ENCODE results near the gene ONECUT1. TPM values are rescaled to one million over a fixed set of nuclear protein-coding genes. Genes with fewer than 3 reads are reported as not detected.
"Not testable (repeated sequence)": the region's sequence is repeated elsewhere in the genome, so short reads cannot be mapped to it uniquely, and the experiment has no call there.

The ONECUT1 gene
- total RNA-seq, 1 experiment from 2014 or later = 1.3 TPM

DNA sequence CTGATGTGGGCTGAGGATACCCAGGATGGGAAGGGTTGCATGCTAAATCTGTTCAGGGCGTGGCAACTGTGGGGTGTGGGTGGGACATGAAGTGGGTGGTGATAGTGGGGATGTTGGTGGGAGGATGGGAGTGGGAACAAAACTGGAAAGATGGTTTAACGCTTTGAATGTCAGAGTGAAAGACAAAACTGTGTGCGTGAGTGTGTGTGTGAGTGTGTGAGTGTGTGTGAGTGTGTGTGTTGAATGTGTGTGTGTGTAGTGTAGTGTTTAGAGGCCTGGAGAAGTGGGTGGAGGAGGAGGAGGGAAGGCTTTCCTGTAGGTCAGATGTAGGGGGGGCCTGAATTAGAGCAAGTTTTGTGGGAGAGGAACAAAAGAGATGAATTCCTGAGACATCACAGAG lies 44.2 kb upstream of the ONECUT1 start (continued):
- TF ChIP-seq, protein P1, sequence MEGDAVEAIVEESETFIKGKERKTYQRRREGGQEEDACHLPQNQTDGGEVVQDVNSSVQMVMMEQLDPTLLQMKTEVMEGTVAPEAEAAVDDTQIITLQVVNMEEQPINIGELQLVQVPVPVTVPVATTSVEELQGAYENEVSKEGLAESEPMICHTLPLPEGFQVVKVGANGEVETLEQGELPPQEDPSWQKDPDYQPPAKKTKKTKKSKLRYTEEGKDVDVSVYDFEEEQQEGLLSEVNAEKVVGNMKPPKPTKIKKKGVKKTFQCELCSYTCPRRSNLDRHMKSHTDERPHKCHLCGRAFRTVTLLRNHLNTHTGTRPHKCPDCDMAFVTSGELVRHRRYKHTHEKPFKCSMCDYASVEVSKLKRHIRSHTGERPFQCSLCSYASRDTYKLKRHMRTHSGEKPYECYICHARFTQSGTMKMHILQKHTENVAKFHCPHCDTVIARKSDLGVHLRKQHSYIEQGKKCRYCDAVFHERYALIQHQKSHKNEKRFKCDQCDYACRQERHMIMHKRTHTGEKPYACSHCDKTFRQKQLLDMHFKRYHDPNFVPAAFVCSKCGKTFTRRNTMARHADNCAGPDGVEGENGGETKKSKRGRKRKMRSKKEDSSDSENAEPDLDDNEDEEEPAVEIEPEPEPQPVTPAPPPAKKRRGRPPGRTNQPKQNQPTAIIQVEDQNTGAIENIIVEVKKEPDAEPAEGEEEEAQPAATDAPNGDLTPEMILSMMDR (IDR thresholded peaks at IDR 0.05 in 2 of 3, conservative IDR thresholded peaks at IDR 0.05 in 1 of 3; ENCODE audit: borderline replicate concordance in 1 of 3, insufficient read depth in 1 of 3, low read depth in 2 of 3, low read length in 2 of 3) = no peak
- no peak for TF ChIP-seq RAD21 (IDR thresholded peaks at IDR 0.05; ENCODE audit: low read depth)

DNA sequence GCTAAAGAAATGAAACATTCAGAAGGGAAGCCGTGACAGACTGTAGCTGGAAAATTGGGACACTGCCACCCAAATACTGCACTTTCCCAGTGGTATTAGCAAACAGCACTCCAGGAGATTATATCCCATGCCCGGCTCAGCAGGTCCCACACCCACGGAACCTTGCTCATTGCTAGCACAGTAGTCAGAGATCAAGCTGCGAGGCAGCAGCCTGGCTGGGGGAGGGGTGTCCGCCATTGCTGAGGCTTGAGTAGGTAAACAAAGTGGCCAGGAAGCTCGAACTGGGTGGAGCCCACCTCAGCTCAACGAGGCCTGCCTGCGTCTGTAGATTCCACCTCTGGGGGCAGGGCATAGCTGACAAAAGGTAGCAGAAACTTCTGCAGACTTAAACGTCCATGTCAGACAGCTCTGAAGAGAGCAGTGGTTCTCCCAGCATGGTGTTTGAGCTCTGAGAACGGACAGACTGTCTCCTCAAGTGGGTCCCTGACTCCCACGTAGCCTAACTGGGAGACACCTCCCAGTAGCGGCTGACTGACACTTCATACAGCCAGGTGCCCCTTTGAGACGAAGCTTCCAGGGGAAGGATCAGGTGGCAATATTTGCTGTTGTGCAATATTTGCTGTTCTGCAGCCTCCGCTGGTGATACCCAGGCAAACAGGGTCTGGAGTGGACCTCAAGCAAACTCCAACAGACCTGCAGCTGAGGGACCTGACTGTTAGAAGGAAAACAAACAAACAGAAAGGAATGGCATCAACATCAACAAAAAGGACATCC lies 34.2 kb upstream of the ONECUT1 start:
- CTCF ChIA-PET; H3K9me3 ChIP-seq (ENCODE audit: control insufficient read depth in 1 of 2, insufficient read depth in 1 of 2, low read depth in 1 of 2, low read length in 2 of 2); RAD21 ChIA-PET (ENCODE audit: low non-redundant PET in 1 of 2, low total read pairs in 2 of 2, uncharacterized antibody in 2 of 2, unreplicated experiment in 2 of 2); H3K36me3 ChIP-seq (ENCODE audit: control insufficient read depth in 1 of 2, insufficient read depth in 2 of 2, low read length in 2 of 2); POLR2A ChIA-PET; intact Hi-C loops (cut with micrococcal nuclease); H3K4me3 ChIP-seq (replicated peaks in 1 of 2; ENCODE audit: low read depth in 1 of 2, low read length in 2 of 2); DNase-seq (ENCODE audit: low read depth, low spot score); H3K79me2 ChIP-seq (ENCODE audit: insufficient read depth, low read length); H3K27ac ChIP-seq (ENCODE audit: low read depth, low read length); BruUV-seq (replicated peaks); H2AFZ ChIP-seq (ENCODE audit: low read depth, low read length, poor library complexity, severe bottlenecking); H4K20me1 ChIP-seq (ENCODE audit: insufficient read depth); ATAC-seq; H3K9ac ChIP-seq (ENCODE audit: low read length); H3K4me1 ChIP-seq (ENCODE audit: control insufficient read depth in 1 of 2, insufficient read depth in 2 of 2, low read length in 2 of 2); H3K9me2 ChIP-seq (ENCODE audit: insufficient read depth): not testable (repeated sequence)
- H3K4me2 ChIP-seq (ENCODE audit: low read length) = peak overlapping the region; percentile 28; the same call in 1 of the 2 replicates
- H3K27me3 ChIP-seq (ENCODE audit: insufficient read depth, low read length) = peaks cover 25% of the 10 kb centered on the region

DNA sequence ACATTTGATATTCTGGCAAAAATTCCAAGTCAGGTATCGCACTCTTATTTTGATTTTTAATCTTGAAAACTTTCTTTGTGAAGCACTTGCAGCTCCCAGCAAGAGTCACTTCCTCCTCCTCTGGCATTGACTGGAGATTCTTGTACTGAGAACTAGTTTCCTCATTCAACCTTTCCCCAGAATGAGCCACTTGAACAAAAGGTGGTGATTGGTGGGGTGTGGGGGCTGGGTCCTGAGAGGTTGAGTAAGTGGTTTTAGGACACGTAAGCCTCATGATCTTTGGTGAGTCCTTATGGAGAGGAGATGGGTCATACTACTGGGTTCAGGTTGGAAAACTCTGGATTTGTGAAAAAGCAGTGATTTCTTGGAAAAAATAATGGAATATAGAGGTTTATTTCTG lies 32.3 kb upstream of the ONECUT1 start:
- RAD21 ChIA-PET (ENCODE audit: low non-redundant PET in 1 of 2, low total read pairs in 2 of 2, uncharacterized antibody in 2 of 2, unreplicated experiment in 2 of 2) = no interaction called here
- ATAC-seq (no peak), DNase-seq (ENCODE audit: low read depth, low spot score) (no peak)
- H3K27me3 ChIP-seq (ENCODE audit: insufficient read depth, low read length) = peaks cover 34% of the 10 kb centered on the region
- H3K79me2 ChIP-seq (ENCODE audit: insufficient read depth, low read length) = no peaks in the 10 kb centered on the region
- H3K9ac ChIP-seq (ENCODE audit: low read length) = no peak overlapping the region
- H2AFZ ChIP-seq (ENCODE audit: low read depth, low read length, poor library complexity, severe bottlenecking) = no peak overlapping the region
- no peaks in the 10 kb centered on the region for H3K9me2 ChIP-seq (ENCODE audit: insufficient read depth)
- BruUV-seq (replicated peaks) = no TSS peak
- CTCF ChIA-PET = no interaction called here
- POLR2A ChIA-PET = no interaction called here
- no peaks in the 10 kb centered on the region for H3K36me3 ChIP-seq (ENCODE audit: control insufficient read depth in 1 of 2, insufficient read depth in 2 of 2, low read length in 2 of 2)
- intact Hi-C loops (cut with micrococcal nuclease) = no loop called here
- H3K4me2 ChIP-seq (ENCODE audit: low read length) = no peak overlapping the region
- H3K27ac ChIP-seq (ENCODE audit: low read depth, low read length) = no peak overlapping the region
- H3K4me1 ChIP-seq (ENCODE audit: control insufficient read depth in 1 of 2, insufficient read depth in 2 of 2, low read length in 2 of 2) = 0 out of 4 replicates have a peak, but pooled peaks cover 0 to 2% of the 10 kb centered on the region in 2 experiments
- no peaks in the 10 kb centered on the region for H3K9me3 ChIP-seq (ENCODE audit: control insufficient read depth in 1 of 2, insufficient read depth in 1 of 2, low read depth in 1 of 2, low read length in 2 of 2)
- H4K20me1 ChIP-seq (ENCODE audit: insufficient read depth) = no peaks in the 10 kb centered on the region
- no peak overlapping the region for H3K4me3 ChIP-seq (replicated peaks in 1 of 2; ENCODE audit: low read depth in 1 of 2, low read length in 2 of 2)
- TF ChIP-seq, protein P1 (IDR thresholded peaks at IDR 0.05 in 2 of 3, conservative IDR thresholded peaks at IDR 0.05 in 1 of 3; ENCODE audit: borderline replicate concordance in 1 of 3, insufficient read depth in 1 of 3, low read depth in 2 of 3, low read length in 2 of 3) = no peak
- TF ChIP-seq, protein P2, sequence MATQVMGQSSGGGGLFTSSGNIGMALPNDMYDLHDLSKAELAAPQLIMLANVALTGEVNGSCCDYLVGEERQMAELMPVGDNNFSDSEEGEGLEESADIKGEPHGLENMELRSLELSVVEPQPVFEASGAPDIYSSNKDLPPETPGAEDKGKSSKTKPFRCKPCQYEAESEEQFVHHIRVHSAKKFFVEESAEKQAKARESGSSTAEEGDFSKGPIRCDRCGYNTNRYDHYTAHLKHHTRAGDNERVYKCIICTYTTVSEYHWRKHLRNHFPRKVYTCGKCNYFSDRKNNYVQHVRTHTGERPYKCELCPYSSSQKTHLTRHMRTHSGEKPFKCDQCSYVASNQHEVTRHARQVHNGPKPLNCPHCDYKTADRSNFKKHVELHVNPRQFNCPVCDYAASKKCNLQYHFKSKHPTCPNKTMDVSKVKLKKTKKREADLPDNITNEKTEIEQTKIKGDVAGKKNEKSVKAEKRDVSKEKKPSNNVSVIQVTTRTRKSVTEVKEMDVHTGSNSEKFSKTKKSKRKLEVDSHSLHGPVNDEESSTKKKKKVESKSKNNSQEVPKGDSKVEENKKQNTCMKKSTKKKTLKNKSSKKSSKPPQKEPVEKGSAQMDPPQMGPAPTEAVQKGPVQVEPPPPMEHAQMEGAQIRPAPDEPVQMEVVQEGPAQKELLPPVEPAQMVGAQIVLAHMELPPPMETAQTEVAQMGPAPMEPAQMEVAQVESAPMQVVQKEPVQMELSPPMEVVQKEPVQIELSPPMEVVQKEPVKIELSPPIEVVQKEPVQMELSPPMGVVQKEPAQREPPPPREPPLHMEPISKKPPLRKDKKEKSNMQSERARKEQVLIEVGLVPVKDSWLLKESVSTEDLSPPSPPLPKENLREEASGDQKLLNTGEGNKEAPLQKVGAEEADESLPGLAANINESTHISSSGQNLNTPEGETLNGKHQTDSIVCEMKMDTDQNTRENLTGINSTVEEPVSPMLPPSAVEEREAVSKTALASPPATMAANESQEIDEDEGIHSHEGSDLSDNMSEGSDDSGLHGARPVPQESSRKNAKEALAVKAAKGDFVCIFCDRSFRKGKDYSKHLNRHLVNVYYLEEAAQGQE (IDR thresholded peaks at IDR 0.05; ENCODE audit: low read depth) = no peak
- TF ChIP-seq, protein P3, sequence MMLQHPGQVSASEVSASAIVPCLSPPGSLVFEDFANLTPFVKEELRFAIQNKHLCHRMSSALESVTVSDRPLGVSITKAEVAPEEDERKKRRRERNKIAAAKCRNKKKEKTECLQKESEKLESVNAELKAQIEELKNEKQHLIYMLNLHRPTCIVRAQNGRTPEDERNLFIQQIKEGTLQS (IDR thresholded peaks at IDR 0.05) = no peak
- TF ChIP-seq, protein P4, sequence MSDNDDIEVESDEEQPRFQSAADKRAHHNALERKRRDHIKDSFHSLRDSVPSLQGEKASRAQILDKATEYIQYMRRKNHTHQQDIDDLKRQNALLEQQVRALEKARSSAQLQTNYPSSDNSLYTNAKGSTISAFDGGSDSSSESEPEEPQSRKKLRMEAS (IDR thresholded peaks at IDR 0.05) = no peak
- TF ChIP-seq YY1 (IDR thresholded peaks at IDR 0.05; ENCODE audit: extremely low read depth, insufficient replicate concordance, low read depth, low read length) = no peak

All from HCT116 (cell line).